Osteocyte (in vitro differentiated cells): ENCODE data around the gene GSK3B. TPM values are rescaled to one million over a fixed set of nuclear protein-coding genes. Genes with fewer than 3 reads are reported as not detected.

Experiments used
- DNase-seq: peaks from one replicate; pipeline ENCODE4 v3.0.0; 2021; ENCODE audit warnings: mixed read lengths; ENCODE audit not compliant: unreplicated experiment; ENCODE audit errors: extremely low spot score
- H3K27ac Mint-ChIP-seq: one replicate; pipeline ENCODE4 v1.8.0; 2021; ENCODE audit warnings: mild to moderate bottlenecking, mixed read lengths; ENCODE audit not compliant: unreplicated experiment
- H3K27me3 Mint-ChIP-seq: one replicate; pipeline ENCODE4 v1.8.0; 2021; ENCODE audit warnings: mixed read lengths; ENCODE audit not compliant: unreplicated experiment
- H3K36me3 Mint-ChIP-seq: one replicate; pipeline ENCODE4 v1.8.0; 2021; ENCODE audit warnings: mixed read lengths; ENCODE audit not compliant: unreplicated experiment
- H3K4me1 Mint-ChIP-seq: one replicate; pipeline ENCODE4 v1.8.0; 2021; ENCODE audit warnings: mixed read lengths; ENCODE audit not compliant: unreplicated experiment
- H3K4me3 Mint-ChIP-seq: one replicate; pipeline ENCODE4 v1.8.0; 2021; ENCODE audit warnings: mild to moderate bottlenecking, moderate library complexity, mixed read lengths; ENCODE audit not compliant: unreplicated experiment
- H3K9me3 Mint-ChIP-seq: one replicate; pipeline ENCODE4 v1.8.0; 2021; ENCODE audit warnings: mixed read lengths; ENCODE audit not compliant: unreplicated experiment
- total RNA-seq: library from RNA; stranded (reverse); gene quantifications from 2 replicates; pipeline ENCODE4 v1.2.1, GENCODE V29; 2021
- TF ChIP-seq, protein P1 (sequence below): fragments of 200-600 bp; sonication (generic); IDR thresholded peaks from 2 replicates; pipeline ENCODE4 v1.5.0; 2021; ENCODE audit warnings: antibody characterized with exemption, mild to moderate bottlenecking, moderate library complexity

GSK3B gene
- total RNA-seq, 1 donor from 2014 or later = 80.0 TPM

DNA sequence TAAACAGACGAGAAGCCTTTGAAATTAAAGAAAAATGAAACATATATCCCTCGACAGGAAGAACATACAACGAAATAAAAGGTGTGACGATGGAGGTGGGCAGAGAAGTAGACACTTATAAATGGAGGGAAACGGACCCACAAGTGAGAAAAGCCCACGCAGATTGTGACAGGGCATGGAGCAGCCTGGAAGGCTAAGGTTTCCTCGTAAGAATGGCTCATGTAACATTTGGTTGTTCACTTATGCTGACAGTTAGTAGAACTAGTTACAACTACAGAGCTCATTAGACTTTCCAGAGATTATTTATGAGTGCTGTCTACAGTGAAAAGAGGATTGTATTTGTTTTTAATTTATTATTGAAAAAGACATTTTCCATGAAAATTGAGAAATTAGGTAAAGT lies 229.8 kb downstream of the GSK3B start:
- H3K9me3 Mint-ChIP-seq = no peaks in the 10 kb centered on the region
- peaks cover 9% of the 10 kb centered on the region for H3K4me1 Mint-ChIP-seq
- no peaks in the 10 kb centered on the region for H3K27me3 Mint-ChIP-seq
- DNase-seq = no peak
- H3K27ac Mint-ChIP-seq = no peak overlapping the region
- no peak overlapping the region for H3K4me3 Mint-ChIP-seq
- peaks cover 38% of the 10 kb centered on the region for H3K36me3 Mint-ChIP-seq
- TF ChIP-seq, protein P1, sequence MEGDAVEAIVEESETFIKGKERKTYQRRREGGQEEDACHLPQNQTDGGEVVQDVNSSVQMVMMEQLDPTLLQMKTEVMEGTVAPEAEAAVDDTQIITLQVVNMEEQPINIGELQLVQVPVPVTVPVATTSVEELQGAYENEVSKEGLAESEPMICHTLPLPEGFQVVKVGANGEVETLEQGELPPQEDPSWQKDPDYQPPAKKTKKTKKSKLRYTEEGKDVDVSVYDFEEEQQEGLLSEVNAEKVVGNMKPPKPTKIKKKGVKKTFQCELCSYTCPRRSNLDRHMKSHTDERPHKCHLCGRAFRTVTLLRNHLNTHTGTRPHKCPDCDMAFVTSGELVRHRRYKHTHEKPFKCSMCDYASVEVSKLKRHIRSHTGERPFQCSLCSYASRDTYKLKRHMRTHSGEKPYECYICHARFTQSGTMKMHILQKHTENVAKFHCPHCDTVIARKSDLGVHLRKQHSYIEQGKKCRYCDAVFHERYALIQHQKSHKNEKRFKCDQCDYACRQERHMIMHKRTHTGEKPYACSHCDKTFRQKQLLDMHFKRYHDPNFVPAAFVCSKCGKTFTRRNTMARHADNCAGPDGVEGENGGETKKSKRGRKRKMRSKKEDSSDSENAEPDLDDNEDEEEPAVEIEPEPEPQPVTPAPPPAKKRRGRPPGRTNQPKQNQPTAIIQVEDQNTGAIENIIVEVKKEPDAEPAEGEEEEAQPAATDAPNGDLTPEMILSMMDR = no peak

DNA sequence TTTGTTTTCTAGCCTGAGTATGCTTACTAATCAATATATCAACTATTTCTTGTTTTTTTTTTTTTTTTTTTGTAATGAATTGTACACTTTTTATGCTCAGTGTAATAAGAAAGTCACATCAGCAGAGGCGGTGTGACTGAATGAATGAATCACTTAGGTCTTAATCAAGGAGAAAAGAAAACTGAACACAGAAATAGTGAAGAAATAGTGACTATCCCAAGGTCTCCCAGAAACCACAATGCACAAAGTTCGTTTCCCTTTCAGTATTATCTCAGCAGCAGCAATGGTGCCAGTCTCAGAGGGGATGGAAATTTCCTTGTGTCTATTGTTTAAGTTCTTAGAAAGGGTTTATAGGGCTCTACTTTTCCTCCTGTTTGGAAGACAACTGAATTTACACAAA lies 231.6 kb downstream of the GSK3B start:
- Mint-ChIP-seq H3K27ac (no peak overlapping the region), H3K27me3 (no peaks in the 10 kb centered on the region), H3K4me1 (peaks cover 6% of the 10 kb centered on the region), H3K36me3 (peaks cover 46% of the 10 kb centered on the region), H3K9me3 (peaks cover 5% of the 10 kb centered on the region), H3K4me3 (no peak overlapping the region)
- TF ChIP-seq, protein P1 = no peak
- DNase-seq = no peak

DNA sequence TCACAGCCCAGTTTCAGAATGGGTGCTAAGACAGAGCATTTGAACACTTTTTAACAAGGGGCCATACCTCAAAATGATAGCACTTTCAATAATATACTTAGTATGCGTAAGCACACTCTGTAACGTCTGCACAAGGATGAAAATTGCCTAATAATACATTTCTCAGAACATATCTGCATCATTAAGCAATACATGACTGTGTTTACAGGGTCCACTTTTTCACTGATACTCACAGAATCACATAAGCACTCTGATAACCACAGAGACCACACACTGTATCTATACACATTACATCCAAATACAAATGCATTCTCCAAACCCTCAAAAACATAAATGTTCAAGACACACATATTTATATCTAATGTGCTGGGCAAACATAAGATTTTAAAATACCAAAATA lies 232.6 kb downstream of the GSK3B start:
- Mint-ChIP-seq H3K27me3 (no peaks in the 10 kb centered on the region), H3K9me3 (peaks cover 5% of the 10 kb centered on the region), H3K27ac (no peak overlapping the region), H3K36me3 (peaks cover 52% of the 10 kb centered on the region), H3K4me3 (no peak overlapping the region), H3K4me1 (peaks cover 3% of the 10 kb centered on the region)
- no peak for DNase-seq
- TF ChIP-seq, protein P1 = no peak

DNA sequence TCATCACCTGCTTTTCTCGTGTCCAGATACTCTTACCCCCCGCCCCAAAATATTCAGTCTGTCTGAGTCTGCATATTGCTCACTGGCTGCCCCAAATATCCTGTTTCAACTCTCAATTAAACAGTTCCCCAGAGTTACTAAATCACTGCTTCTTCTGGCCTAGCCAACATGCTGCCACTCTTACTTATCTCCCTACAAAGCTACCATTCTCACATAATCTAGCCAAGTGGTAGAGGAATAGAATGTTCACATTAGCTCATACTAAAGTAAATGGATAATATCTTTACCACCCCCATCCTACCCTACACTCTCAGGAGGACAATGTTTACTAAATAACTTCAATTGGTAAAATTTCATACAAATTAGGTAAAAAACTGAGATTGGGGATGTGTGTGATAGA lies 234.5 kb downstream of the GSK3B start:
- Mint-ChIP-seq H3K4me3 (no peak overlapping the region), H3K36me3 (peaks cover 56% of the 10 kb centered on the region)
- no peak for DNase-seq

DNA sequence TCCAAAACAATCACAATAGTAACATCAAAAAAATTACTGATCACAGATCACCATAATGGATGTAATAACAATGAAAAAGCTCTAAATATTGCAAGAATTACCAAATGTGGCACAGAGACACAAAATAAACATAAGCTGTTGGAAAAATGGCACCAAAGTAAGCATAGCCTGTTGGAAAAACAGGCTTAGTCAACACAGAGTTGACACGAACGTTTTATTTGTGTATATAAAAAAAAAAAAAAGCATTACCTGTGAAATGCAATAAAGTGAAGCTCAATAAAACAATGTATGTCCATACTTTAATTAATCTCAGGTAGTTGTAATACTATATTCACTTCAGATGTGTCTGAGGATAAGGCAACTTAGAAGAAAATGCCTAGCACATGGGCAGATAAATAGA lies 235.3 kb downstream of the GSK3B start:
- H3K27ac Mint-ChIP-seq = no peak overlapping the region
- H3K4me1 Mint-ChIP-seq = no peaks in the 10 kb centered on the region
- peaks cover 5% of the 10 kb centered on the region for H3K9me3 Mint-ChIP-seq
- no peaks in the 10 kb centered on the region for H3K27me3 Mint-ChIP-seq
- no peak overlapping the region for H3K4me3 Mint-ChIP-seq
- TF ChIP-seq, protein P1 = no peak
- H3K36me3 Mint-ChIP-seq = peaks cover 59% of the 10 kb centered on the region
- DNase-seq = no peak

More for the DNA sequence above, 234.5 kb downstream of the GSK3B start:
- Mint-ChIP-seq H3K27ac (no peak overlapping the region), H3K9me3 (peaks cover 5% of the 10 kb centered on the region), H3K4me1 (no peaks in the 10 kb centered on the region), H3K27me3 (no peaks in the 10 kb centered on the region)
- TF ChIP-seq, protein P1 = no peak
